Lower leg skin (tissue), 4 donors: ENCODE results near the gene MAPK8. TPM values are rescaled to one million over a fixed set of nuclear protein-coding genes. Genes with fewer than 3 reads are reported as not detected.
"Not testable (repeated sequence)": the region's sequence is repeated elsewhere in the genome, so short reads cannot be mapped to it uniquely, and the experiment has no call there.

Source experiments
- DNase-seq, 2 donors: peaks; one replicate each; pipeline ENCODE4 v3.0.0-alpha.2; 2019; ENCODE audit warnings: low spot score in 2 of 2
- H3K4me3 ChIP-seq: fragments of 200-600 bp; sonication (generic); 2 replicates; pipeline ENCODE4 v1.5.1; 2017; ENCODE audit warnings: mild to moderate bottlenecking, low read depth; ENCODE audit not compliant: poor library complexity, severe bottlenecking
- CTCF ChIP-seq, 3 donors: fragments of 450-650 bp; IDR thresholded peaks; one replicate each; pipeline ENCODE4 v1.5.1; 2016; ENCODE audit warnings: antibody characterized with exemption in 3 of 3, mild to moderate bottlenecking in 3 of 3, moderate library complexity in 2 of 3
- POLR2A ChIP-seq, 2 donors: fragments of 450-650 bp; IDR thresholded peaks; one replicate each; pipeline ENCODE4 v1.6.1; 2016 to 2017; ENCODE audit warnings: antibody characterized with exemption in 2 of 2, mild to moderate bottlenecking in 1 of 2, moderate library complexity in 1 of 2
- WGBS, 2 donors: methylation state at CpG; one replicate each; pipeline ENCODE4 v1.1.5; 2018; 5-methylcytosine and 5-hydroxymethylcytosine counted together
- intact Hi-C: fragments of 100-400 bp; cut with DNase I; formaldehyde crosslinking; loops from one replicate; pipeline ENCODE4 v1.15.0; 2023; ENCODE audit warnings: low total_unique reads
- total RNA-seq, 4 donors: library from RNA; depleted of rRNA; stranded (reverse); fragments of >200 nt; gene quantifications; one replicate each; pipeline ENCODE4 v1.1.0, GENCODE V29; 2016

Gene MAPK8
- total RNA-seq, 4 donors from 2014 or later, result 26.7 to 58.6 (median 44.0) TPM

DNA sequence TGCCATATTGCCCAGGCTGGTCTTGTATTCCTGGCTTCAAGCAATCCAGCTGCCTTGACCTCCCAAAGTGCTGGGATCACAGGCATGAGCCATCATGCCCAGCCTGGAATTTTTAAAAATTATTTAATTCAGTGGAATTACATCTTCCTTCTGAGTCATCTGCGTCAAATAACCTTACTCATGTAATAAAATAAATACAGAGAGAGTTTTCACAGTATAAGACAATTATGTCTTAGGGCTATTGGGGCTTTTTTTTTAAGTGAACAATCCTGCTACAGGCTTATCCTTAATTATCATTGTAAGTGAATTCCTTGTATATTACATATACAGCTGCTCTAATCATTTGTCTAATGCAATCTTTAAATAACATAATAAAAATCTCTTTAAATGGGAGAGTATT lies 108.3 kb downstream of the MAPK8 start:
- intact Hi-C loops, result no loop called here
- DNase-seq, result no peak
- H3K4me3 ChIP-seq, result no peak overlapping the region
- WGBS, 2 donors, result 89 to 93% methylated on average over 1 of the region's 1 CpG
- TF ChIP-seq POLR2A (IDR thresholded peaks at IDR 0.05) (no peak), CTCF (IDR thresholded peaks at IDR 0.05) (no peak)

DNA sequence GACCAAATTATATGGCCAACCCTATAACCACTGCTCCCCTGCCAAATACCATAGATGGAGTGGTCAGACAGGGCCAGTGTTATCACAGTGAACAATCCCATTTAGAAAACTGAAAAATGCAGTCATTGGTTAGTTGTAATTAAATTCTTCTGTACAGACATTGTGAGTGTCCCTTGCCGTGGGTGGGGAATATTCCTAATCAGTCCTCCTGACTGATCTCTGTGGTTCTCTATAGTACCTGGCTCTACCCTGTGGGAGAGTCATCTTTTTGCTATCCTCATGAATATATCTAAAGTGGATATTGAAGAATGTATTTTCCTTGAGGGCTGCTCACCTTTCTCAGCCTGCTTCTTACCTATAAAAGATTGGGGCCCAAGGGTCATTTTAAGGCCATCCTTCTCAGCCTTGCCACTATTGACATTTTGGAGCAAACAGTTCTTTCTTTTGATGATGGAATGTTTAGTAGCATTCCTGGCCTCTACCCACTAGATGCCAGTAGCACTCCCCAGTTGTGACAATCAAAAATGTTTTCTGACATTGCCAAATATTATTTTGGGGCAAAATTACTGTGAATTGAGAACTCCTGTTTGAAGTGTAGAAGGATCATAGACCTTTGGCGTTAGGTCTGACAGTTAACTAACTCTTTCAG lies 110.2 kb downstream of the MAPK8 start:
- no peak overlapping the region for H3K4me3 ChIP-seq
- TF ChIP-seq POLR2A (IDR thresholded peaks at IDR 0.05) (no peak), CTCF (IDR thresholded peaks at IDR 0.05) (no peak)
- intact Hi-C loops, result no loop called here
- DNase-seq, result no peak
- WGBS, 2 donors, result 89 to 90% methylated on average over 2 of the region's 2 CpGs

GRCh38 chr10:48417374-48417773 lies 110.9 kb downstream of the MAPK8 start:
- DNase-seq, result no peak
- intact Hi-C loops, result no loop called here
- H3K4me3 ChIP-seq, result no peak overlapping the region
- WGBS, 2 donors, result 100% methylated on average over 1 of the region's 1 CpG
- TF ChIP-seq POLR2A (IDR thresholded peaks at IDR 0.05) (no peak), CTCF (IDR thresholded peaks at IDR 0.05) (no peak)

DNA sequence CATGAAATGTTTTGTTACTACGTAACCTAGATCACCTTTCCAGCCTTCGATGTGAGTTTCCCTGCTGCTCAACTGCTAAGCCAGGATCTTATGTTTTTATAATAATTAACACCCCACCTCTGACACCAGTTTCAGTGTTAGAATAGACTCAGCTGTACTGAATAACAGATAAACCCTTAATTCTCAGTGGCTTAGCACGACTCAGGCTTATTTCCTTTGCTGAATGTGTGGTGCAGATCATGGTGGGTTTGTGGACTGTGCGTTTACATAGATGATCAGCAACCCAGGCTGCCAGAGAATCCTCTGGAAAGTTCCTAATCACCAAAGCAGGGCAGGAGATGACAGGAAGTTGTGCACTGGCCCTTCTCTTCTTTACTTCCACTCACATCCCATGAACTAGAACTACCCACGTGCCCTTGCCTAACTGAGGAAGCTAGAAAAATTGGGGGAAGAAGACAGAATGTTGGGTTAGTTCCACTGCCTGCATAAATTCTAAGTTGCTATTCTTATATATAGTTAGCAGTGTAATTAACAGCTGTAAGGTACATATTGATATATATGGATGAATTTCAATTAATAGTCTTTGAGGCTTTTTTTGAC lies 111.8 kb downstream of the MAPK8 start:
- no peak for DNase-seq
- WGBS, 2 donors, result 88 to 91% methylated on average over 5 of the region's 5 CpGs
- intact Hi-C loops, result no loop called here
- H3K4me3 ChIP-seq, result no peak overlapping the region
- TF ChIP-seq CTCF (IDR thresholded peaks at IDR 0.05) (no peak), POLR2A (IDR thresholded peaks at IDR 0.05) (no peak)

DNA sequence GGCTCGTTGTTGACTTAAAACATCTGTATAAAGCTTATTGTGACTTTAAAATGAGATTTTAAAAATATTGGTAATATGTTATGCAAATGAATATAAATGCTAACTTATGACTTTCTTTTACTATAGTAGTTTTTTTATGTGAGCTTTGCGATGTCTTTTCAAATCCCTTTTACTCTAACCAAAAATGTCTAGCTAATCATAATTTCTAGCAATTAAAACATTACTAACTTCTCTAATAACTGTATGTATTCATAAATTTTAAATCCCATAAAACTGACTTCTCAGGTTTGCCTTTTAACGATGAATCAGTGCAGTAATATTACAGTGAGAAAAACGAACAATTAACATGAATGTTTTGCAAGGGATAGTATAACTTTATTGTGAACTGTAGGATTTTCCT lies 113.2 kb downstream of the MAPK8 start:
- no peak for TF ChIP-seq POLR2A (IDR thresholded peaks at IDR 0.05)
- no peak for TF ChIP-seq CTCF (IDR thresholded peaks at IDR 0.05)
- intact Hi-C loops, result no loop called here
- WGBS, 2 donors, result 96% methylated on average over 4 of the region's 4 CpGs
- no peak for DNase-seq
- no peak overlapping the region for H3K4me3 ChIP-seq

- WGBS, 2 donors, result 77 to 85% methylated on average over 2 of the region's 2 CpGs
- H3K4me3 ChIP-seq, intact Hi-C loops, DNase-seq: not testable (repeated sequence)
Observed at GRCh38 chr10:48421862-48422261, 115.4 kb downstream of the MAPK8 start.
